Measurements from ENCODE around the gene MYEF2.

MYEF2 gene

GRCh38 chr15:48202068-48202467, 24.0 kb upstream of the MYEF2 start:
- TF ChIP-seq CTCF (IDR thresholded peaks at IDR 0.05; ENCODE audit: low read depth, low read length), result no peak
- no peak for DNase-seq (ENCODE audit: extremely low read depth, low read depth)

GRCh38 chr15:48191574-48192225, 13.6 kb upstream of the MYEF2 start, which contains the start of gene CTXN2:
Gene CTXN2, plus strand, starts transcription at chr15:48191665. Its CDS starts 9,636 bp downstream, at chr15:48201301.
- TF ChIP-seq CTCF (IDR thresholded peaks at IDR 0.05; ENCODE audit: low read depth, low read length), result no peak
- no peak for DNase-seq (ENCODE audit: extremely low read depth, low read depth)

GRCh38 chr15:48190932-48191573, 13.0 kb upstream of the MYEF2 start:
- no peak for TF ChIP-seq CTCF (IDR thresholded peaks at IDR 0.05; ENCODE audit: low read depth, low read length)
- peak; percentile 1 for DNase-seq (ENCODE audit: extremely low read depth, low read depth)

- TF ChIP-seq CTCF (IDR thresholded peaks at IDR 0.05; ENCODE audit: low read depth, low read length), result no peak
- DNase-seq (ENCODE audit: extremely low read depth, low read depth), result no peak
Observed at GRCh38 chr15:48186271-48186670, 8.2 kb upstream of the MYEF2 start.

- DNase-seq (ENCODE audit: extremely low read depth, low read depth), result no peak
- no peak for TF ChIP-seq CTCF (IDR thresholded peaks at IDR 0.05; ENCODE audit: low read depth, low read length)
Observed at GRCh38 chr15:48185529-48185928, 7.4 kb upstream of the MYEF2 start.

GRCh38 chr15:48182749-48183148, 4.7 kb upstream of the MYEF2 start:
- TF ChIP-seq CTCF (IDR thresholded peaks at IDR 0.05; ENCODE audit: low read depth, low read length), result no peak
- DNase-seq (ENCODE audit: extremely low read depth, low read depth), result no peak

- no peak for DNase-seq (ENCODE audit: extremely low read depth, low read depth)
- no peak for TF ChIP-seq CTCF (IDR thresholded peaks at IDR 0.05; ENCODE audit: low read depth, low read length)
Observed at GRCh38 chr15:48178648-48178931, 495 bp upstream of the MYEF2 start.
